NCI-H69 (cell line): ENCODE results near the gene HIVEP3.
A peak's percentile ranks its signal among the peaks of the same experiment; 100 is the strongest.
"Not testable (repeated sequence)": the region's sequence is repeated elsewhere in the genome, so short reads cannot be mapped to it uniquely, and the experiment has no call there.

Experiments used
- DNase-seq: peaks from one replicate; lab custom pipeline; 2025; lab: John Stamatoyannopoulos, UW

HIVEP3 gene

GRCh38 chr1:41921271-41921670, 2.5 kb upstream of the HIVEP3 start:
- DNase-seq: not testable (repeated sequence)

DNA sequence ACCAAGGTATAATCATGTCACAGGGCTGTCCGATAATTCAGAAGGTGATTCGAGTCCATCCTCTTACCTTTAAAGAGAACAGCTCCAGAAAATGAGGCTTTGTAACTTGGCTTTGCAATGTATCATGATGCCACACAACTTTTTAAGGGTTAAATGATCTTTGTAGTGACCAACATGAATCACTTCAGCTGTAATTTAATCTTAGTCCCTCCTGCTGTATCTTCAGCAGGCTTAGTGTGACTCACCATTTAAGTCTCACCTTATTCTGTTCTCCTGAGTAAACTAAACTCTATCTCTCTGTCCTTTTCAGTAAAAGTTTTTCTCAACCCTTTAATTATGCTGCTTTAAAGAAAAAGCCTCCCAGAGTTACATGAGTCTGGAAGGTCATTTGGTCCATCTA, 1.9 kb upstream of the HIVEP3 start:
- peak; percentile 65 for DNase-seq

- DNase-seq: peak; percentile 92
Measured at GRCh38 chr1:41919764-41920397, 1.2 kb upstream of the HIVEP3 start.

DNA sequence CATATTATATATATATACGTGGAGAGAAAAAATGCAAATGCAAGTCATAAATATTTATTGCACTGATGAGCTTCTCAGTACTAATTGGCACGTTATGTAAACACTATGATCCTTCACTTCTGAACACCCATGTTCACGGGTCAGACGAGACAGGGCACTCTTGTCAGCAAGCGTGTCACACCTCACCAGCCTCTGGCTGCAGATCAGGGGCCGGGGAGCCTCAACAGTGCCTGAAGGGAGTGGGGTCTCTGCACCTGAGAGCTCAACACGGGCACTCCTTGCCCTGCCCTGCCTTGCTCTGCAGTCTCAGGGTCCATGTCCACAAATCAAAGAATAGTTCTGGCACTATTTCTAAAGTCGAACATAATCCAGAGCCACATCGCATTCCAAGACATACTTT, 409 bp upstream of the HIVEP3 start:
- DNase-seq: peak; percentile 49

GRCh38 chr1:41917835-41918449, 780 bp downstream of the HIVEP3 start:
- peak; percentile 78 for DNase-seq

DNA sequence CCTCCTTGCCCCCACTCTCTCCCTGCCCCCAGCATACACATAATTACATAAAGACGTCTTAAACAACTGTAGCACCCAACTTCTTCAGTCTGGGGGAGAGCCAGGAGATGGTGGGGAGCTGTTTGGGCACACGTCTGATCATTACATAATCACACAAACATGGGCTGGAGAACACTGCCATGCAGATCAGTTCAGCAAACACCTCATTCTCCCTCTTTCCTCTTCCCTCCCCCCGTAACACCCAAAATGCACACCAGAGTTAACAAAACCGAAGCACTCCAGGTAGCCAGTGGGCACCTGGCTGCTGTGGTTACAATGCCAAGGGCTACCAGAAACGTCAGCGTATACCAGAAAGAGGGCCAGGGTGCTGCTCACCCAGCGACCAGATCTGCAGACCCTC, 1.6 kb downstream of the HIVEP3 start:
- peak; percentile 66 for DNase-seq

- DNase-seq: peak; percentile 92
Measured at GRCh38 chr1:41915786-41916571, 2.7 kb downstream of the HIVEP3 start.

GRCh38 chr1:41914516-41914915, 4.2 kb downstream of the HIVEP3 start:
- DNase-seq: no peak

GRCh38 chr1:41913014-41913413, 5.7 kb downstream of the HIVEP3 start:
- DNase-seq: no peak

DNA sequence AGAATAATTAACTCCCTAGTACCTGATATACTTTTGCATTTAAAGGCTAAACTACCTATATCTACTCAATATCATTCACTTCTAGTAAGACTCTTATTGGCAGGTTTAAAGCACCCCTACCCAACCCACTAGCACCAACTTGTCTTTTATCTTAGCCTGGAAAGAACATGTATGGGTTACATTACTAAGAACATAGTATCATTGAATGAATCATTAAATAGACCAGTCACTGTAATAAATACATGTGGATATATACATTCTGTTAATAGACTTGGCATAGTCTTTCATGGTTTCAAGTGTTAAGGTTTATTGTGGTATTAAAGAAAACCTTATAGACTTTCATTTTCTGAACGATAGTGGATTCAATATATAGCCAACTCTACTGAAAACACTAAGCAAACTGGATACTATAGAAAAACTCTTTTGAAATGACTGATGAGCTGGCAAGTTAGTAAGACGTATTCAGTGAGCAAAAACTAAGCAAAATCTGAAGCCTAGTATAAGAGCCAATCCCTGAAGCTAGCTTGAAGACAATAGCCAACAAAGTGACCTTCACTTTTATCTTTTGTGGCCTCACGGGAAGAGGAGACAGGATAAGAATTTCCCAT, 10.3 kb downstream of the HIVEP3 start:
- no peak for DNase-seq

DNA sequence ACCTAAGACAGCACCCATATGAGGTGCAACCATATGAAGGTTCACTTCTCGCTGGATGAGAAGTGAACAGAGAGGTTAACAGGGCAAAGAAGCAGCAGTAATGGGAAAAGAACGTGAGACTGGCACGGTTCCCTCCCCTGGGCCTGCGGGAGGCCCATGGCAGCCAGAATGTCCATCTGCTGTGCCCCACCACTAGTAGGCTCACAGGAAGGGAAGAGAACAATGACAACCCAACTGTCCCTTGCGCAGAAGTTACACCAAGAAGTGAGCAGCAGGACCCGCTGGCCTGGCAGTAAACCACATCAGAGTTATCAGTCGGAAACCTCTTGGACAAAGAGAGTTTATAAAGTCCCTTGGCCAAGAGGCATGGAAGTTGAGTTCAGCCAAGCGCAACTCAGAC, 11.3 kb downstream of the HIVEP3 start:
- no peak for DNase-seq

GRCh38 chr1:41906943-41907342, 11.8 kb downstream of the HIVEP3 start:
- no peak for DNase-seq

DNA sequence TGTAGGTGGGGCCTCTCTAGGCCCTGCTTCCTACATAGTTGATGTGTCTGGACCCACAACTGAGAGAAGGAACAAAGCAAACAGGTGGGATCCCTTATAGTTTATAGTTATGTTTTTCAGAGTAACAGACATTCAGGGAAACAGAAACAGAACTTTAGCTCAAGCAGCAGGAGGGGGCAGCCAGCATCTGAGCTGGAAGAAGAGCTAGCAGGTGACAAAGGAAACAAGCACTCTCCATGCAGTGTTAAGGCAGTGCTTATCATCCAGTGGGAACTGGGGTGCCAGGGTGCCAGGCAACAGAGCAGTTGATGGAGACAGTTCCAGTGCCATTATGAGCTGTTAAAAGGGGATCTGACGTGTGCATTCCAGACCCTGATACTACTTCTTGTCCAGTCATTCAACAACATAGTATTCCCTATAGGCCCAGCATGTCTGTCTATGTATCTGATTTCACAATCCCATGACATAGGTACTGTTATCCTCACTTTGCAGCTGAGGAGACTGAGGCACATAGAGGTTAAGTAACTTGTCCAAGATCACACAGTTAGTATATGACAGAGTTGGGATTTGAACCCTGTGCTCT, 13.5 kb downstream of the HIVEP3 start:
- no peak for DNase-seq

DNA sequence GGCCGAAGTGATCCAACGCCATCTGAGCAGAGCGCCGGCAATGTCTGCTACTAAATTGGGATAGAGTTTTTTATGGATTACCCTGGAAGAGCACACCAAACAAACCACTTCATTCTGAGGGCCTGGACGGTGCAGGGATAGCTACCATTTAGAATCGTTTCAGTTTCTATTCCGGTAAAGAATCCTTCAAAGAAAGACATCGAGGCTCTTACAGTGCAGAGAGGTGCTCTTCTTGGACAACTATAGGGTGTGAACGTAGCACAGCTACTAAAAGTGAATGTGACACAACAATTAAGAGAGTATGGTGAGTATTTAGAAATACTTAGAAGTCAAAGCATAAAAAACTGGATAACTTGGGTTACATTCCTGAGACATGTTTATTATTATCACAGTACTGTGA, 16.1 kb downstream of the HIVEP3 start:
- no peak for DNase-seq

DNA sequence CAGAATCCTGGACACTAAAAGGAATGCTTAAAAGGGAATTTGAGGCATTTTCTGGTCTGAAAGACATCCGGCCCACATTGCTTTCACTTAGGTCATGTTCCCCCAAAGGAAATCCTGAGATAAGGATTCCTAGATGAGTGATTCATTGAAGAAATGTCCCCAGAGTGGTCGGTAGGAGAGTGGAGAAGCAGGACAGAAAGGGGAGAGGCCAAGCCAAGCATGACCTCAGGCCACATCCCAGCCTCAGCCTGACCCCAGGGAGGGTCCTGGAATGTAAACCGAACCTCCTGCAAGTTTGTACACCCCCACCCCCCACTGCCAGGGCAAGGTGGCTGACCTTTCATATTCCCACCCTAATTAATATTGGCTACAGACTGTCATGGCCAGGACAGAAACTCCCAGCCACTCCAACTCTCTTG, 16.6 kb downstream of the HIVEP3 start:
- no peak for DNase-seq

DNA sequence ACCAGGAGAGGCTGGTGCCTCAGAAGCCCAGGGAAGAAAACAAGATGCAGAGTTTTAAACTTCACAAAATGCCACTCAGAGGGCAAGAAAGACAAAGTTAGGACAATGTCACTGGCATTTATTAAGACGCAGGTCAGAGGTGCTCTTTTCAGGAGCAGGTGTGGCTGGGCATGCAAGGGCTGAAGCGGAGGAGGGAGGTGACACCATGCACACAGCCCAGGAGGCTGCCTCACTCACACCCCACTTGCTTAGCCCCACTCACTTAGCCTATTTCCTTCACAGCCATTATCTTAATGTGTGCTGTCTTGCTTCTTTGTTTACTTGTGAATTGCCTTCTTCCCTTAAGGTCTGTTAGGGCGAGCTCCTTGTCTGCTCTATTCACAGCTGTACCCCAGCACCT, 17.2 kb downstream of the HIVEP3 start:
- peak; percentile 10 for DNase-seq

DNA sequence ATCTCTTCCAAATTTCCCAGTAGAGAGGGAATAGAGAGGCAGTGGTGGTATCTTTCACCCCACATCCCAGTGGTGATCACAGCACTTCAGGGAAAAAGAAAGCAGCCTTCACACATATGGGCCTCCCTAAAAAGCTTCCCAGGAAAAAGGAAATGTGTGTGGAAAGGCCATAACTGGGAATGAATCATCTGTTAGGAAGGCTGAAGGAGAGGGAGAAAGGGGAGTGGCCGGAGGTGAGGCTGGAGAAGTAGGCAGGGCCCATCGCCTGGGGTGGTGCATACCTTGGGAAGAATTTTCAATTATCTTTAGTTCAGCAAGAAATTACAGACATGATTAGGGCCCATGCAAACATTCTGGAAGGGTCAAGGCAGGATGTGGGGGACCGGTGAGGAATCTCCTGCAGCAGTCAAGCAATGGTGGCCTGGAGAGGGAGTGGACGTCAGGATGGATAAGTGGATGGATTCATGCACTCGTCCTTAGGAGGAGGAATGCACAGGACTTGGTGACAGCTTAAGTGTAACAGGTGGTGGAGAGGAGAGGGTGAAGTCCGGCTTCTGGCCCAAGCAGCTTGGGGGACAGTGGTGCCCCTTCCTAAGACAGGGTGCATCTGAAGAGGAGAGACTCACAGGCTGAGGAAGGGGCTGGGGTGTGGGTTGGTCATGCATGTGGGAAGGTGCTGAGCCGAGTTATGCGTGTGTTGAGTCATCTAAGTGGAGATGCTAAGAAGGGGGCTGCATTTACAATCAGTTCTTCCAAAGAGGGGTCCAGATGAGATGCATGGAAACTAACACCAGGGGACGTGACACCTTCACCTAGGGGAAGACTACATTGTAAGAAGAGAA, 17.9 kb downstream of the HIVEP3 start:
- no peak for DNase-seq

DNA sequence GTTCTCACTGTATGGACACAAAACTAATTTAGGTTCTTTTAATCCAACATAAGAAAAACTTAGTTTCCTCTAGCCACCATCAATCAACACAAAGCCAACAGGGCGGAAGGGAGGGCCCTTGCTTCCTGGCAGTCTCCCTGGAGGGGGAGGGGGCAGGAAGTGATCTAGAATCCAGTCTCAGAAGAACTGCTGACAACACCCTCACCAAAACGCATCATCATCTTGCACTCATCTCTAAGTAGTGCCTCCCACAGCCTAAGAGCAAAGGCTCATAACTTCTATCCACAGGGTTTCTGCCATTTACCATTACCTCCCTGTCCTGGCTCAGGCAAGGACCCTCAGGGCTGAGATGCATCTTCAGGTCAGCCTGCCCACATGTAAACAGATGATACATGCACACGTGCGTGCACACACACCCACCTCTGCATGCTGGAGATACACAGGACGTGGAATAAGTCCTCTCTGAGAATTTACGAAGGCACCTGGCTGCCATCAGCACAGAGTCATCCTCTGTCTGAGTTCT, 20.5 kb downstream of the HIVEP3 start:
- DNase-seq: peak; percentile 22

DNA sequence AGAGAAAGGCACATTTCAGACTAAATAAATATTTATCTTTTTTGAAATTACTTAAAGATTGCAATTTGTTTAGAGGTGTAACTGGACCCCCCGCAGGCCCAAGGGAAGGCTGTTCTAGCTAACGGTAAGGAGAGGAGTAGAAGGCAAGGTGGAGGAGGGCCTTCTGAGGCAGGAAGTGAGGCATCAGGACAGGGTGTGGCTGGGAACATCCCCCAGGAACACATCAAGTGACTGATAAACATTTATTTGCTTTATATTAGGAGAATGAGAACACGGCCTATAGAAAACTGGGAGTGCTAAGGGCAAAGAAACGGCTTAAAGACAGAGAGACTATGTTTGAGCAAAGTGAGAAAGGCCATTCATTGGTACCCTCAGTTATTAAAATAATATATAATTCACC, 23.2 kb downstream of the HIVEP3 start:
- DNase-seq: no peak

GRCh38 chr1:41894808-41895483, 23.8 kb downstream of the HIVEP3 start:
- no peak for DNase-seq
